ENCODE results near the gene VWA5A. TPM values are rescaled to one million over a fixed set of nuclear protein-coding genes. Genes with fewer than 3 reads are reported as not detected.
"Not testable (repeated sequence)": the region's sequence is repeated elsewhere in the genome, so short reads cannot be mapped to it uniquely, and the experiment has no call there.

Gene VWA5A
- total RNA-seq, 1 donor from 2014 or later: 2.6 TPM

GRCh38 chr11:124115782-124116616 is 749 bp downstream of the VWA5A start:
- no peaks in the 10 kb centered on the region for H3K27me3 Mint-ChIP-seq (ENCODE audit: unreplicated experiment)
- no peak for TF ChIP-seq CTCF (IDR thresholded peaks at IDR 0.05; ENCODE audit: partially characterized antibody, unreplicated experiment)
- peak overlapping the region; percentile 87 for H3K4me3 Mint-ChIP-seq (ENCODE audit: unreplicated experiment)
- no peaks in the 10 kb centered on the region for H3K36me3 Mint-ChIP-seq (ENCODE audit: unreplicated experiment)
- no peak for DNase-seq
- H3K27ac Mint-ChIP-seq (ENCODE audit: unreplicated experiment): no peak overlapping the region
- no peaks in the 10 kb centered on the region for H3K9me3 Mint-ChIP-seq (ENCODE audit: unreplicated experiment)
- no peaks in the 10 kb centered on the region for H3K4me1 Mint-ChIP-seq (ENCODE audit: low read depth, unreplicated experiment)

- no peak overlapping the region for H3K27ac Mint-ChIP-seq (ENCODE audit: unreplicated experiment)
- no peaks in the 10 kb centered on the region for H3K4me1 Mint-ChIP-seq (ENCODE audit: low read depth, unreplicated experiment)
- no peak for TF ChIP-seq CTCF (IDR thresholded peaks at IDR 0.05; ENCODE audit: partially characterized antibody, unreplicated experiment)
- no peaks in the 10 kb centered on the region for H3K36me3 Mint-ChIP-seq (ENCODE audit: unreplicated experiment)
- no peak for DNase-seq
- no peak overlapping the region for H3K4me3 Mint-ChIP-seq (ENCODE audit: unreplicated experiment)
- no peaks in the 10 kb centered on the region for H3K9me3 Mint-ChIP-seq (ENCODE audit: unreplicated experiment)
- no peaks in the 10 kb centered on the region for H3K27me3 Mint-ChIP-seq (ENCODE audit: unreplicated experiment)
Observed at GRCh38 chr11:124119103-124119502, 3.9 kb downstream of the VWA5A start.

- Mint-ChIP-seq H3K27me3 (ENCODE audit: unreplicated experiment) (no peaks in the 10 kb centered on the region), H3K4me3 (ENCODE audit: unreplicated experiment) (no peak overlapping the region), H3K36me3 (ENCODE audit: unreplicated experiment) (no peaks in the 10 kb centered on the region), H3K4me1 (ENCODE audit: low read depth, unreplicated experiment) (no peaks in the 10 kb centered on the region), H3K9me3 (ENCODE audit: unreplicated experiment) (no peaks in the 10 kb centered on the region), H3K27ac (ENCODE audit: unreplicated experiment) (no peak overlapping the region)
- no peak for DNase-seq
- TF ChIP-seq CTCF (IDR thresholded peaks at IDR 0.05; ENCODE audit: partially characterized antibody, unreplicated experiment): no peak
Observed at GRCh38 chr11:124120891-124121290, 5.6 kb downstream of the VWA5A start.

GRCh38 chr11:124122123-124122522 is 6.9 kb downstream of the VWA5A start:
- DNase-seq: no peak
- Mint-ChIP-seq H3K9me3 (ENCODE audit: unreplicated experiment) (no peaks in the 10 kb centered on the region), H3K36me3 (ENCODE audit: unreplicated experiment) (no peaks in the 10 kb centered on the region), H3K4me1 (ENCODE audit: low read depth, unreplicated experiment) (no peaks in the 10 kb centered on the region), H3K27ac (ENCODE audit: unreplicated experiment) (no peak overlapping the region), H3K27me3 (ENCODE audit: unreplicated experiment) (no peaks in the 10 kb centered on the region), H3K4me3 (ENCODE audit: unreplicated experiment) (no peak overlapping the region)
- no peak for TF ChIP-seq CTCF (IDR thresholded peaks at IDR 0.05; ENCODE audit: partially characterized antibody, unreplicated experiment)

GRCh38 chr11:124123622-124124021 is 8.4 kb downstream of the VWA5A start:
- Mint-ChIP-seq H3K4me1 (ENCODE audit: low read depth, unreplicated experiment) (no peaks in the 10 kb centered on the region), H3K27me3 (ENCODE audit: unreplicated experiment) (peaks cover 2% of the 10 kb centered on the region), H3K27ac (ENCODE audit: unreplicated experiment) (no peak overlapping the region), H3K4me3 (ENCODE audit: unreplicated experiment) (no peak overlapping the region), H3K36me3 (ENCODE audit: unreplicated experiment) (no peaks in the 10 kb centered on the region), H3K9me3 (ENCODE audit: unreplicated experiment) (no peaks in the 10 kb centered on the region)
- no peak for DNase-seq
- peak; percentile 34 for TF ChIP-seq CTCF (IDR thresholded peaks at IDR 0.05; ENCODE audit: partially characterized antibody, unreplicated experiment)

GRCh38 chr11:124127134-124127533 is 11.9 kb downstream of the VWA5A start:
- not testable (repeated sequence) for H3K27me3 Mint-ChIP-seq (ENCODE audit: unreplicated experiment); H3K9me3 Mint-ChIP-seq (ENCODE audit: unreplicated experiment); H3K4me1 Mint-ChIP-seq (ENCODE audit: low read depth, unreplicated experiment); H3K36me3 Mint-ChIP-seq (ENCODE audit: unreplicated experiment); H3K27ac Mint-ChIP-seq (ENCODE audit: unreplicated experiment); DNase-seq; H3K4me3 Mint-ChIP-seq (ENCODE audit: unreplicated experiment)
